Mesenchymal stem cell (in vitro differentiated cells and primary cell): ENCODE results near the gene ABHD13.
"Not testable (repeated sequence)": the region's sequence is repeated elsewhere in the genome, so short reads cannot be mapped to it uniquely, and the experiment has no call there.

Experiments used
- DNase-seq: peaks from one replicate; pipeline ENCODE4 v3.0.0-alpha.2; 2013
- H2AFZ ChIP-seq: one replicate; pipeline ENCODE4 v1.6.1; 2013; ENCODE audit warnings: low read depth, mild to moderate bottlenecking, control low read depth, inconsistent platforms, low read length, moderate library complexity
- H2AK5ac ChIP-seq: 2 replicates; pipeline ENCODE4 v1.6.1; 2013; ENCODE audit warnings: low read length, moderate library complexity, mild to moderate bottlenecking, inconsistent platforms; ENCODE audit not compliant: severe bottlenecking
- H2BK120ac ChIP-seq: one replicate; pipeline ENCODE4 v1.6.1; 2013; ENCODE audit warnings: low read depth, mild to moderate bottlenecking, inconsistent platforms, low read length, moderate library complexity
- H2BK12ac ChIP-seq, 2 experiments: one replicate each; pipeline ENCODE4 v1.6.1; 2013; ENCODE audit warnings: inconsistent platforms in 2 of 2, low read length in 2 of 2, mild to moderate bottlenecking in 2 of 2, moderate library complexity in 2 of 2, control low read depth in 1 of 2
- H2BK15ac ChIP-seq: one replicate; pipeline ENCODE4 v1.6.1; 2013; ENCODE audit warnings: mild to moderate bottlenecking, low read depth, inconsistent platforms; ENCODE audit not compliant: poor library complexity, severe bottlenecking
- H2BK5ac ChIP-seq: 2 replicates; pipeline ENCODE4 v1.6.1; 2013; ENCODE audit warnings: low read depth, mild to moderate bottlenecking, low read length, control low read depth, inconsistent platforms; ENCODE audit not compliant: poor library complexity, severe bottlenecking
- H3K14ac ChIP-seq, 2 experiments: one replicate each; pipeline ENCODE4 v1.6.1; 2013; ENCODE audit warnings: inconsistent platforms in 2 of 2, low read length in 2 of 2, control low read depth in 1 of 2, mild to moderate bottlenecking in 1 of 2, moderate library complexity in 1 of 2
- H3K18ac ChIP-seq, 2 experiments: one replicate each; pipeline ENCODE4 v1.6.1; 2013; ENCODE audit warnings: inconsistent platforms in 2 of 2, low read length in 2 of 2, control low read depth in 1 of 2, low read depth in 1 of 2, mild to moderate bottlenecking in 1 of 2
- H3K23ac ChIP-seq, 2 experiments: one replicate each; pipeline ENCODE4 v1.6.1; 2013; ENCODE audit warnings: inconsistent platforms in 2 of 2, low read length in 2 of 2, mild to moderate bottlenecking in 2 of 2, moderate library complexity in 2 of 2, control low read depth in 1 of 2
- H3K27ac ChIP-seq: 2 replicates; pipeline ENCODE4 v1.5.1; 2013; ENCODE audit warnings: mild to moderate bottlenecking, moderate library complexity, low read length, control low read depth, inconsistent platforms; ENCODE audit not compliant: poor library complexity, severe bottlenecking
- H3K27me3 ChIP-seq, 2 experiments: 2 replicates each; pipeline versions ENCODE4 v1.6.1 to v1.7.0; 2013; ENCODE audit warnings: low read length in 2 of 2, mild to moderate bottlenecking in 2 of 2, moderate library complexity in 2 of 2, control low read depth in 1 of 2, inconsistent platforms in 1 of 2; ENCODE audit not compliant: control insufficient read depth in 1 of 2, insufficient read depth in 1 of 2
- H3K36me3 ChIP-seq, 2 experiments: 2 replicates each; pipeline versions ENCODE4 v1.6.1 to v1.7.0; 2013; ENCODE audit warnings: low read length in 2 of 2, control low read depth in 1 of 2, inconsistent platforms in 1 of 2, low read depth in 1 of 2, mild to moderate bottlenecking in 1 of 2; ENCODE audit not compliant: insufficient read depth in 2 of 2, control insufficient read depth in 1 of 2
- H3K4ac ChIP-seq, 2 experiments: one replicate each; pipeline ENCODE4 v1.6.1; 2013; ENCODE audit warnings: inconsistent platforms in 2 of 2, low read length in 2 of 2, mild to moderate bottlenecking in 2 of 2, moderate library complexity in 2 of 2, control low read depth in 1 of 2, low read depth in 1 of 2
- H3K4me1 ChIP-seq: 2 replicates; pipeline ENCODE4 v1.6.1; 2013; ENCODE audit warnings: low read depth, low read length, control low read depth; ENCODE audit not compliant: control insufficient read depth, insufficient read depth
- H3K4me2 ChIP-seq: 2 replicates; pipeline ENCODE4 v1.6.1; 2013; ENCODE audit warnings: low read length, mild to moderate bottlenecking, inconsistent platforms; ENCODE audit not compliant: poor library complexity, severe bottlenecking
- H3K4me3 ChIP-seq, 2 experiments: 2 replicates each; pipeline versions ENCODE4 v1.5.1 to v1.7.0; 2013; ENCODE audit warnings: low read length in 2 of 2, mild to moderate bottlenecking in 2 of 2, control low read depth in 1 of 2, low read depth in 1 of 2; ENCODE audit not compliant: insufficient read depth in 1 of 2
- H3K79me1 ChIP-seq: replicated peaks from 2 replicates; pipeline ENCODE4 v1.6.1; 2013; ENCODE audit warnings: mild to moderate bottlenecking, control low read depth, low read length, inconsistent platforms; ENCODE audit not compliant: poor library complexity, severe bottlenecking
- H3K9ac ChIP-seq: 2 replicates; pipeline ENCODE4 v1.7.0; 2013; ENCODE audit warnings: mild to moderate bottlenecking, low read length, moderate library complexity
- H3K9me3 ChIP-seq: 2 replicates; pipeline ENCODE4 v1.7.0; 2013; ENCODE audit warnings: mild to moderate bottlenecking, low read length; ENCODE audit not compliant: control insufficient read depth
- H4K8ac ChIP-seq: one replicate; pipeline ENCODE4 v1.6.1; 2013; ENCODE audit warnings: inconsistent platforms, mild to moderate bottlenecking, low read length, moderate library complexity
- H4K91ac ChIP-seq: one replicate; pipeline ENCODE4 v1.6.1; 2013; ENCODE audit warnings: mild to moderate bottlenecking, low read length, inconsistent platforms
- WGBS: methylation state at CpG from one replicate; pipeline ENCODE4 v1.1.7; 2013; ENCODE audit warnings: mixed read lengths; 5-methylcytosine and 5-hydroxymethylcytosine counted together

Gene ABHD13

GRCh38 chr13:108266321-108266990 is 48.3 kb downstream of the ABHD13 start:
- Histone ChIP-seq H4K91ac (no peak overlapping the region), H3K18ac (no peak overlapping the region), H2BK12ac (no peak overlapping the region), H3K9me3 (no peaks in the 10 kb centered on the region), H2BK120ac (no peak overlapping the region), H3K79me1 (no peaks in the 10 kb centered on the region), H3K36me3 (no peaks in the 10 kb centered on the region), H3K27ac (no peak overlapping the region), H4K8ac (no peak overlapping the region), H3K14ac (no peak overlapping the region), H3K4me1 (peaks cover 7% of the 10 kb centered on the region), H3K4me2 (no peak overlapping the region), H3K4ac (no peak overlapping the region), H3K27me3 (no peaks in the 10 kb centered on the region), H2AFZ (no peak overlapping the region), H3K9ac (no peak overlapping the region), H3K23ac (no peak overlapping the region), H3K4me3 (no peak overlapping the region), H2BK5ac (no peak overlapping the region), H2AK5ac (no peak overlapping the region), H2BK15ac (peak overlapping the region; percentile 23)
- 87% methylated on average over 7 of the region's 10 CpGs for whole genome bisulfite sequencing
- DNase-seq: no peak

DNA sequence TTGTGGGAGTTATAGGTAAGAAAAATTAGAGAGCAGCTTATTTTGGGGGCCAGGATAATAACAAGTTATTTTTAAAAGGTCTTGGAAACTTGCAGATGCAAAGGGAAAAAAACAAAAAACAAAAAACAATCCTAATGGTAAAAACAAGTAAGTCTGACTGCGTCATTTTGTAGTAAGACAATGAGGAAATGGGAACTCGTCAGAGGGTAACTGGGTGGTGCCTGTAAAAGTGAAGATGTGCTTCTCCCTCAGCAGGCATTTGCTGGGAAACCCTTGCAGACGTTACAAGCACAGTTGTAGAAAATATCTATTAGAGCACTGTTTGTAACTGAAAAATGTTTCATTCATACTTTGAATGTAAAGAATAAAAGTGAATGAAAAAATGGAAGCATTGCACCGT is 49.2 kb downstream of the ABHD13 start:
- Histone ChIP-seq H3K27ac (no peak overlapping the region), H2BK120ac (no peak overlapping the region), H2AFZ (no peak overlapping the region), H2BK15ac (no peak overlapping the region), H3K9ac (no peak overlapping the region), H3K36me3 (no peaks in the 10 kb centered on the region), H4K91ac (no peak overlapping the region), H3K4me2 (no peak overlapping the region), H4K8ac (no peak overlapping the region), H3K27me3 (no peaks in the 10 kb centered on the region), H3K14ac (no peak overlapping the region), H3K23ac (no peak overlapping the region), H3K4me3 (no peak overlapping the region), H3K18ac (no peak overlapping the region), H3K4ac (no peak overlapping the region), H2BK5ac (no peak overlapping the region), H3K79me1 (no peaks in the 10 kb centered on the region), H2BK12ac (no peak overlapping the region), H3K4me1 (peaks cover 7% of the 10 kb centered on the region), H3K9me3 (no peaks in the 10 kb centered on the region), H2AK5ac (no peak overlapping the region)
- no peak for DNase-seq
- WGBS: 93% methylated on average over 3 of the region's 4 CpGs

DNA sequence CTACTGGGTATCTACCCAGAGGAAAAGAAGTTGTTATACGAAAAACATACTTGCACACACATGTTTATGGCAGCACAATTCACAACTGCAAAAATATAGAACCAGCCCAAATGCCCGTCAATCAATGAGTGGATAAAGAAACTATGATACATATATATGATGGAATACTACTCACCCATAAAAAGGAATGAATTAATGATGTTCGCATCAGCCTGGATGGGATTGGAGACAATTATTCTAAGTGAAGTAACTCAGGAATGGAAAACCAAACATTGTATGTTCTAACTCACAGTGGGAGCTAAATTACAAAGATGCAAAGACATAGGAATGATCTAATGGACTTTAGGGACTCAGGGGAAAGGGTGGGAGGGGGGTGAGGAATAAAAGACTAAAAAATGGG is 49.7 kb downstream of the ABHD13 start:
- H2BK120ac ChIP-seq, H4K91ac ChIP-seq, H3K18ac ChIP-seq, H3K36me3 ChIP-seq, H3K9ac ChIP-seq, H2BK5ac ChIP-seq, H2AFZ ChIP-seq, H3K4me2 ChIP-seq, H3K4ac ChIP-seq, H3K4me3 ChIP-seq, H3K9me3 ChIP-seq, H3K27me3 ChIP-seq, H2AK5ac ChIP-seq, H3K23ac ChIP-seq, H3K27ac ChIP-seq, H4K8ac ChIP-seq, DNase-seq, H2BK12ac ChIP-seq, H3K4me1 ChIP-seq, H3K79me1 ChIP-seq, H3K14ac ChIP-seq, H2BK15ac ChIP-seq: not testable (repeated sequence)
- 100% methylated on average over 1 of the region's 3 CpGs for WGBS

DNA sequence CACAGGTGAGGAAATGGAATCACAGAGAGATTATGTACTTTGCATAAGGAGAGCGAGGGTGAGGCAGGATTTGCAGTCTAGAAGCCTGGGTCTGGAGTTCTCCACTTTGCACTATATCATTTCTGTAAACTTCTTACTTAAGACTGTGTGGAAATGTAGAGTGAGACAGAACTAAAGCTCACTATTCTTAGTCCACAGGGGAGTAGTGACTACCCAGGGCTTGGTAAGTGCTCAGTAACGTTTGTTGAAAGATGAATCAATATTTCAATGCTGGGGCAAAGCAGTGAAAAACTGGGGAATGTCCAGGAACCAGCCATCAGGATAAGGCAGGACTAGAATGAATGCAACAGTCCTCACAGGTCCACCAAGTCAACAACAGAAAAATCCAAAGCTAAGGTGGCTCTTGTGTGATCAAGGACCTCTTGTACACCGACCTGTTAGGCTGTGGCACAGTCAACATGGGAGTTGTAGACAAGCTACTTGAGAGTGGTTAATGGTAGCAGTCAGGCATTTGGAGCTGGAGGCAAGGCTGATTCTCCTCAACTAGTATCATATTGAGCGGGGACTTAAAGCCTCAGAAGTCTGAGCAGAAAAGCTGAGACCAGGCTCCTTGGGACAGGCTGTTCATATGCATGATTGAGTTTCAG is 50.4 kb downstream of the ABHD13 start:
- Histone ChIP-seq H3K4me1 (peaks cover 7% of the 10 kb centered on the region), H2BK15ac (no peak overlapping the region), H3K4ac (no peak overlapping the region), H3K18ac (no peak overlapping the region), H3K27me3 (no peaks in the 10 kb centered on the region), H4K91ac (no peak overlapping the region), H3K9me3 (no peaks in the 10 kb centered on the region), H2BK120ac (no peak overlapping the region), H2BK12ac (no peak overlapping the region), H4K8ac (no peak overlapping the region), H3K27ac (no peak overlapping the region), H3K23ac (no peak overlapping the region), H3K9ac (no peak overlapping the region), H3K14ac (no peak overlapping the region), H3K4me2 (no peak overlapping the region), H3K79me1 (no peaks in the 10 kb centered on the region), H2AK5ac (no peak overlapping the region), H3K4me3 (peak overlapping the region in 1 of 2 experiments; percentile 14), H3K36me3 (no peaks in the 10 kb centered on the region), H2BK5ac (no peak overlapping the region), H2AFZ (no peak overlapping the region)
- WGBS: 83% methylated on average over 3 of the region's 4 CpGs
- DNase-seq: no peak
